Right hindlimb (tissue), 1 donor: ENCODE results near the gene PGM2L1.
A peak's percentile ranks its signal among the peaks of the same experiment; 100 is the strongest.
"Not testable (repeated sequence)": the region's sequence is repeated elsewhere in the genome, so short reads cannot be mapped to it uniquely, and the experiment has no call there.

Experiments used
- DNase-seq: peaks from one replicate; pipeline ENCODE4 v3.0.0-alpha.2; 2018

Gene PGM2L1

DNA sequence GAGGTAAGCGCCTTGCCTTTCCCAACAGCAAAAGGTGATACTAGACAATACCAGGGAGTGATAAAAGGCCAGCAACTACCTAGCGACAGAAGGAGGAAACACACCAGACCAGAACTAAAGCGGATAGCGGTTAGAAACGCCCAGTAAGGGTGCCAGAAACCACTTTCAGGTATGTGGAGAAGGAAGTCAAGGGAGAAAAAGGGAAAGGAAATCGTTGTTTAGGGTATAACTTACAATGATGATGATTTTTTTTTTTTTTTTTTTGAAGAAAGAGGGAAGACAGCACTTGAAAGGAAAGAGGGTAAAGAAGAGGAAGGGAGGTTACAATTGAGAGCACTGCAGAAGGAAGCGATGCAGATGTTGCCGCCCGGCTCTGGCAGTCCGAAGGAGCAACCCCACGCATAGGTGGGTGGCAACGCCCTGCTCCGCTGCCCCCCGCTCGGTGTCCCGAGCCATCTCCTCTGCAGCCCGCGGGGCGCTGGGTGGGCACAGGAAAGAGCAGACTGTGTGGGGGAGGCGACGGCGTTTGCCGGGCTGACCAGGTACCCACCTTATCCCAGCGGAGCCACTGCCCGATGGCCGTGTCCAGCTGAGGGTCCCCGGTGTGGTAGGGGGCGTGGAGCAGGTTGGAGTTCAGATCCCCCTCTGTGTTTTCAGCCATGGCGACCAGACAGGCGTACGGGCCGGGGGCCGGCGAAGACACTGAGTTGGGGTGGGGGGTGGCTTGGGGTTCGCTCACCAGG lies 561 bp downstream of the PGM2L1 start:
- DNase-seq, result peak; percentile 18

DNA sequence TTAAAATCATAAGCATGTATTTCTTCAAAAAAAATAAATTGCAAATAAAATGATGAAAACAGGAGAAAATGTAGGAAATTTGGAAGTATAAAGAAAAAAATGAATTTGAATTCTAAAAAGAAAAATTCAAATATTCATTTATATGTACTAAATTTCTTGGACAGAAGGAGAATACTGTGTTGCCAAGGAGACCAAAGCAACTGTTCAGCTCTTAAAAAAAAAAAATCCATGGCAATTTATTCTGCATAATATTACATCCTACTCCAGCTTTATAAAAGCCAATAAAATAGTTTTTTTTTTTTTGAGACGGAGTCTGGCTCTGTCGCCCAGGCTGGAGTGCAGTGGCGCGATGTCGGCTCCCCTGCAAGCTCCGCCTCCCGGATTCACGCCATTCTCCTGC lies 6.0 kb downstream of the PGM2L1 start:
- no peak for DNase-seq

DNA sequence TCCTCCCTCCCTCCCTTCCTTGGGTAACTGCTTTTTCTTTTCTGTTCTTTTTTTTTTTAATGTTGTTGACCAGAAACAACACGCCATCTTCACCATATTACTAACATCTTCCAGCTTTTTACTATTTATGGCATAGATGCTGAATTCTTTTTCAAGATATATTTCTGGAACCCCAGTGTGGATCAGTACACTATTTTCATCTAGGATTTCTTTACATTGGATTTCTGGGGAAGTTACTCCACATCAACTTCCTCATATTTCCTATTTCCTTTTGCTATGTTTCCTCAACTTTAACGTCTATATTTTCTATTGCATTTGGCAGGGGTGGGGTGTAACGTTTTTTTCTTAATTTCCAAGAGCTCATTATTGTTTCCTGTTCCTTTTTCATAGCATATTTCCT lies 7.0 kb downstream of the PGM2L1 start:
- DNase-seq, result no peak

DNA sequence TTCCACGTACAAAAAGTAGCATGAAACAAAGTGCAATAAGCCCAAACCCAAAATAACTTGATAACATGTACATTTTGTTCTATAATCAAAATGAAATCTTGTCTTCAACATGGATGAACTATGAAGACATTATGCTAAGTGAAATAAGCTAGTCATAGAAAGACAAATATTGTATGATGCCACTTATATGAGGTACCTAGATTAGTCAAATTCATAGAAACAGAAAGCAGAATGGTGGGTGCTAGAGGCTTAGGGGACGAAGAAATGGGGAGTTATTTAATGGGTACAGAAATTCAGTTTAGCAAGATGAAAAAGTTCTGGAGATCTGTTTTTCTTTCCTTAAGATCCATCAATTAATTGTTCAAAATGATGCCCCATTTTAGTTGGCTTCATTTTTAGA lies 7.5 kb downstream of the PGM2L1 start:
- no peak for DNase-seq

DNA sequence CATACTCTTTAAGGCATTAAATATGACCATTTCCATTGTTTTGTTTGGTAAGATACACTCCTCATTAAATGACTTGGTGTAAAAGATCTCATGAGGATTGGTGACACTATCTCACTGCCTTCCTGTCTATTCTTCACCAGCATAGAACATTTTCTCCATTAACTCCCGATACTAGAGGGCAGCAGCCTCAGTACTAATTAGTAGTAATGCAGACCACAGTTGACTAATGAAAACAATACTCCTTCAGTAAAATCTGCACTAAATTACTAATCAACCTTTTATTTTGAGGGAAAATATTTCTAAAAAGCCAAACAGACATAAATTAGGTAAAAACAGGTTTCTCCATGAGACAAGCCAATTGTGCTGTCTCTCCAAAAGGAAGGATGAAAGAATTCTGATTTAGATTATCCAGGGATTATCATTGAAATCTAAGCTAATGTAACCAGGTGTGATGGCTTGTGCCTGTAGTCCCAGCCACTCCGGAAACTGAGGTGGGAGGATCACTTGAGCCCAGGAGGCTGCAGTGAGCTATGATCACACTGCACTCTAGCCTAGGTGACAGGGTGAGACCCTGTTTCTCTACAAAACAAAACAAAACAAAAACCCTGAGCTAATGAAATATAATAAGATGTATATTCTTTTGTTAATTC lies 9.4 kb downstream of the PGM2L1 start:
- DNase-seq, result peak; percentile 37

DNA sequence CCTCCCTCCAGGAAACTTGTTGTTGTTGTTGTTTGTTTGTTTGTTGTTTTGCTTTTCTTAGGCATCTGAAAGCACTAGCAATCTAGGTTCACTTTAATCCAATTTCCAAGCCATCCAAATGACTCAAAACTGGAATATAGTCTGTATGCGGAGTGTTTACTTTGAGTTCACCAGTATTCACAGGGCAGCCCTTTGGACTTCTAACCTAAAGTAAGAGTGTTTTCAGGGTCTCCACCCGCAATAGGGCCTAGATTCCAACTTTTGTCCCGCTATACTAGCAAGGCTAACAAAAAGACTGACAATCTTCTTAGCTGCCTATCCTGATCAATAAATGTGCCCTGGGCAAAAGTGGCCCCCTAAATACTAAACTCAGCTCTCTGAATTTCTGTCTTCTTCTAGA lies 13.6 kb downstream of the PGM2L1 start:
- DNase-seq, result no peak

DNA sequence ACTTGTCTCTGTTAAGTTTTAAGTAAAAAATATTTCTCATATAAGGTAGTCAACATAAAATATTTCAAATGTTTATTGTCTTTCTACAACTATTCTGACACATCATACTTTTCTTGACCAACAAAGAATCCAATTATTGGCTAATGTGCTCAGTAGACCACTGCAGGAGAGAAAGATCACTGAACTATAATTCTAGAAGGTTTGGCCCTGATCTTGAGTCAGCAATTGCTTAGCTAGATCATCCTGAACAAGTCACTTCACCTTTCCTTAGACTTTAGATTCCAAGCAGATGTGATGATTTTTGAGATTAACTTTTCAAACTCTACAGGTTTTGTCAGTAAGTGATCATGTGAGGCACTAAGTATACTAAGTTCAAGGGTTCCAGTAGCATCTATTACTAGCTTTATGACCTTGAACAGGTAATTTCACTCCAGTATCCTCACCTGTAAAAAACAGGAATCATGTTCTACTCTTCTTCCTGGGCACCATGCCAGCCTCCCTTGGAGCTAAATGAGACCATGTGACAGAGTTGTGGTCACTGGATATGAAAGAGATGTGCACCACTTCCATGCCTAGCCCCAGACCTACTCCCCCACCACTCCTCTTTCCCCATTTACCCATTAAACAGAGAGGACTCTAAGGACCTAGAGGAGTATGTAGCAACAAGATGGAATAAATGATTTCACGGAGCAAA lies 17.3 kb downstream of the PGM2L1 start:
- no peak for DNase-seq

DNA sequence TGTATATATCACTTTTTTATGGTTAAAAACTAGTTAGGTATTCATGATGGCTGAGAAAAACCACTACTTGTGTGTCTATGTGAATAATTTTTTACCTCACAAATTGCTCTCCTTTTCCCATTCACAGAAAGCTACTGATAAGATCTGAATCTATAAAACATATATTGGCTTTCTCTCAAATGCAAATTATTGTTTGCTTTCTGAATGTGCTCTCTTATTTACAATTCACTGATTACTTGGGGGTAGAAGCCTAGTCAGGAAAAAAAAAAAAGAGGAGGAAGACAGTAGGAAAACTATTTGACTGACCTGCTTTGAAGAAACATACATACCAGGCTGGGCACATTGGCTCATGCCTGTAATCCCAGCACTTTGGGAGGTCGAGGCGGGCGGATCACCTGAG lies 20.5 kb downstream of the PGM2L1 start:
- no peak for DNase-seq

DNA sequence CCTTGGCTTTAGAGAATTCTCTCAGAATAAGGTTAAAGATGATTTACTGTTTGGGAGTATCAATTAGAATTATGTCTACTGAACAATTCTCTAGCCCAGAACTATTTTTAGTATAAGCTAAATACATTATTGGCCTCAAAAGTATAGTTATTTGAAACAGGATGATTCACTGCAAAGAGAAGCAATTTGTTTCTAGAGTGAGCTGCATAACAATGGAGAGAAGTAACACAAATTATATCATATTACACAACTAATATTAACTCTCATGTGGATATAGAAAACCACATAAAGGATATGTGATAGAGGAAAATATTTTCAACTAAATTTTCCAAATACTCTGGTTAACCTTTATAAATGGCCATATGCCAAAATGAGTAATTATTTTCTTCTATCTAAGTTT lies 24.9 kb downstream of the PGM2L1 start:
- DNase-seq, result no peak

DNA sequence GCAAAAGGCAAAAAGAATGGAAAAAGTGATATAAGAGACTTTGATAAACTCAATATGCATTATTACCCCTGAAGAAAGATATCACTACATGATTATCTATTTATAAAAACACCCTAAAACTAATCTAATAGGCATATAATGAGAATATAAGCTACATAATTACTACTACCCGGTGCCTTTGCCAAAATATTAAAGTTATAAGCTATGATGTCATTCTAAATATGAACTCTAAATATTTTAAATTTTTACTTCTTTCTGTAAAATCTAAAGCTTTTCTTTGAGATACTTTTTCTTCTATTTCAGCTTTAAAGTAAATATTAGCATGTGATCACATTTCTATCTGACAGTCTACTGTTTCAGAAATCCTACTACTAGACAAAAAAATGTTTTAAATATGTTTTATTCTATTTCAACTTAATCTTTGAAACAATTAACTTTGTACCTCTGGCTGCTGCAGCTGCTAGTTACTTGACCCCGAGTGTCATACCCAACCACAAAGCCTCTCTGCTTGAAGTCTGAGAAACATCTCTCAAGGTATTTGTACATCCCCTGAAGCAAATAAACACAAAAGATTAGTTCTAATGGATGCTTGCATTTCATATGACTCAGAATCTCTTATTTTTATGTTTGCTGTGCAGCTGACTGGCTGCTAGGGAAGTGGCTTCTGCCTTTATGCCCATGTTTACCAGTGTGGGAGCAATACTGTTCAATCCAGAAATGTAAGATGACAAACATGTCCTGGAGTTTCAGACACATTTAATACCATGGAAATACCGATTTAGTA lies 26.8 kb downstream of the PGM2L1 start:
- no peak for DNase-seq

DNA sequence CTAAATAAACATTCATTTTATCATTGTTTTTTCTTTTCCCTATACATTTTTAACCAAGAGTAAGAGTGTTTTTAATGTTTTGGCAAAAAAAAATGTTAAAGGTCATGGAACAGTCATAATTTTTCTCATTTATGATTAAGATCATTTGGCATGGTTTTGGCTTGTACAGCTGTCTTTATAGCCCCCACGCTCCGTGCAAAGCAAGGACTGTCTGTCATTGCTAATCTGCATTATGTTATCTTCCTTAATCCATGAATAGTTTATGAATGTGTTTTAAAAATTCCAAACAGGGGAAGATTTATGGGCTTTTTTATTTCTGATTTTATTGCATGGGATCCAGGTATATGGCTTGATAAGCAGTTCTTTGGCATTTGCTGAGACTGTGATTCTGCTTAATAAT lies 28.1 kb downstream of the PGM2L1 start:
- DNase-seq, result no peak

DNA sequence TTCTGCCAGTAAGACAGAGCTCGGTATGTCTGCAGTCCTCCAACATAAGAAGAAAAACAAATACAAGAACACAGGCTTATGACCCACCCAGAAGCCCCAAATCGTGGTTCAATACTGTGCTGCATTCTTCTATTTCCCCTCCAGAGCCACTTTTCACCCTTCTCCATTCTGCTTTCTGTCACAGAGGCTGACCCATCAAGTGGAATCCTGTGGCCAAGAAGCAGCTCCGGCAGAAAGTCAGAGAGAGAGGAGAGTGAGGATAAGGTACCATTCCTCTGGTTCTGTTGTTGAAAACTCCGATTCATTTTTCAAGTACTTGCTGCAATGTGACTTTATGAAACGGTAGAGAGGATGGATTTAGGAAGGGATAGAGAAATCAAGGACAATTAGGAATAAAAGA lies 30.4 kb downstream of the PGM2L1 start:
- no peak for DNase-seq

DNA sequence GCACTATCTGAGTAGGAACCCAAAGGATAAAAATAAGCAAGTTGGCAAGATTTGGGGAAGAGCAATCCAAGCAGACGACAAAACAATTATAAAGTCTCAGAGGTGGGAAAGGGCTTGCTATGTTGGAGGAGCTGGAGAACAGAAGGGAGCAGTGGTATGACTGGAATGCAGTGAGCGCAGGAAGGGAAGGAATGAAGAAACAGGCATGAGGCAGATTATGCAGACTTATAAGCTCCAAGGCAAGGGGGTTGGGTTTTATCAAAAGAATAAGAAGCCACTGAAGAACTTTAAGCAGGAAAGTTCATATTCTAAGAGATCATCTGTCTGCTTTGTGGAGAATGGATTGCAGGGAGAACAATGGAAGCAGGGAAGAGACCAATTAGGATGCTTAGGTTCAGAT lies 31.7 kb downstream of the PGM2L1 start:
- DNase-seq, result no peak

DNA sequence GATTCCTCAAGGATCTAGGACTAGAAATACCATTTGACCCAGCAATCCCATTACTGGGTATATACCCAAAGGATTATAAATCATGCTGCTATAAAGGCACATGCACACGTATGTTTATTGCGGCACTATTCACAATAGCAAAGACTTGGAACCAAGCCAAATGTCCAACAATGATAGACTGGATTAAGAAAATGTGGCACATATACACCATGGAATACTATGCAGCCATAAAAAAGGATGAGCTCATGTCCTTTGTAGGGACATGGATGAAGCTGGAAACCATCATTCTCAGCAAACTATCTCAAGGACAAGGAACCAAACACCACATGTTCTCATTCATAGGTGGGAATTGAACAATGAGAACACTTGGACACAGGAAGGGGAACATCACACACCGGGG lies 32.4 kb downstream of the PGM2L1 start:
- DNase-seq, result not testable (repeated sequence)

DNA sequence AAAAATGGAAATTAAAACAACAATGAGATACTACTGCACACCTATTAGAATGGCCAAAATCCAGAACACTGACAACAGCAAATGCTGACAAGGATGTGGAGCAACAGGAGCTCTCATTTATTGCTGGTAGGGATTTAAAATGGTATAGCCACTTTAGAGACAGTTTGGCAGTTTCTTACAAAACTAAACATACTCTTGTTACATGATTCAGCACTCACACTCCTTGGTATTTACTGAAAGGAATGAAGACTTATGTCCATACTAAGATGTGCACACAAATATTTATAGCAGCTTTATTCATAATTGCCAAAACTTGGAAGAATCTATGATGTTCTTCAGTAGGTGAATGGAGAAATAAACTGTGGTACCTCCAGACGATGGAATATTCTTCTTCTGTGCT lies 40.8 kb downstream of the PGM2L1 start:
- DNase-seq, result no peak

DNA sequence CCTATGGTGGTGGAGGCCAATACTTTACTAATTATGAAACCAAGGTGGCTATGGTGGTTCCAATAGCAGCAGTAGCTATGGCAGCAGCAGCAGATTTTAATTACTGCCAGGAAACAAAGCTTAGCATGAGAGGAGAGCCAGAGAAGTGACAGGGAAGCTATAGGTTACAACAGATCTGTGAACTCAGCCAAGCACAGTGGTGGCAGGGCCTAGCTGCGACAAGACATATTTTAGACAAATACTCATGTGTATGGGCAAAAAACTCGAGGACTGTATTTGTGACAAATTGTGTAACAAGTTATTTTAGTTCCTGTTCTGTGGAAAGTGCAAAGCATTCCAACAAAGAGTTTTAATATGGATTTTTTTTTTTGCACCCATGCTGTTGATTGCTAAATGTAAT lies 42.6 kb downstream of the PGM2L1 start:
- no peak for DNase-seq

DNA sequence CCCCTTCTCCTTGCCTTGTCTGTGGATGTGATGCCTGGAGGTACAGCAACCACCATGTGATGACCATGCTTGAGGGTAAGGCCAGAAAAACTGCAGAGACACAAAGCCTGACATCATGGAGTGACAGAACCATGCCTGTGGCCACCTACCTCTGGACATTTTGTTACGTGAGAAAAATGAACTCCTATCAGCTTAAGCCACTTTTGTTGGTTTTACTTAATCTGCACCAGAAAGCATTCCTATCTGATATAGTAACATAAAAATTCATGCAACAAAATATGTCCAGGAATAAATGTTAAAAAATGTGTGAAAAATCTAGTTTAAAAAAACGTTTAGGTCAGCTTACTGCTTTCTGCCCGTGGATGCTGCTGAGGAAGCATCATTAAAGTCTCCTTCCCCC lies 44.2 kb downstream of the PGM2L1 start:
- no peak for DNase-seq

DNA sequence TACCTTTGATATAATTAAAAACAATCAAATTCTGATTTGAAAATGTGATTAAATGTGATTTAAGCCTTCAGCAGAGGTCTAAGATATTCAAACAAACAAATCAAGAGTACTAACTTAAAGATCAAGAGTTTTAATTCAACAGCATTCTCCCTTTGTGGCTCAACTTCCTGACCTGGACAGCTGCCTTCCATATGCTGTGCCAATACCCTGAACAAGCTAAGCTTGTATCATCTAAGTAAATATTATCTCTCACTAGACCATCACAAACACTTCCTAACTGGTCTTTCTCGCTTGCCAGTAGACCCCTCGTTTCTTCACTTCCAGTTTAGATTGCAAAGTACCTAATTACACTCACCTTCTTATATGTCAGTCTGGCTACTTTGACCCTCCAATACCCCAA lies 50.9 kb downstream of the PGM2L1 start:
- DNase-seq, result no peak

DNA sequence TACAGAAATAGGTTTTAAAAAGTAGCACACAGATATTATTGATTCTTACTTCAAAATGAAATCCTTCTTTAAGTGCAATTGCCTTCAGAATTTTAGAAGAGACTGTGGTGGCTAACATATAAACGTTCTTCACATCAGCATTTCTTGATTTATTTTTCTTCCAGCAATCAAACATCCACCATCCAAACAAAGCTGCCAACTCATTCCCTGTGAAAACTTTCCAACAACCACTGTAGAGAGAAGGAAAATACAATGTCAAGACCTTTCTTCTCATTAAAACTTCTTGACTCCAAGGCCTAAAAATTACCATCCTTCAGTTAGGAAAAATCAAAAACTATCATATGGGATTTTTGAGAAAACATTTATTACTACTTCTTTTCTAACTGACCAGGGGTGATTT lies 52.8 kb downstream of the PGM2L1 start:
- no peak for DNase-seq

DNA sequence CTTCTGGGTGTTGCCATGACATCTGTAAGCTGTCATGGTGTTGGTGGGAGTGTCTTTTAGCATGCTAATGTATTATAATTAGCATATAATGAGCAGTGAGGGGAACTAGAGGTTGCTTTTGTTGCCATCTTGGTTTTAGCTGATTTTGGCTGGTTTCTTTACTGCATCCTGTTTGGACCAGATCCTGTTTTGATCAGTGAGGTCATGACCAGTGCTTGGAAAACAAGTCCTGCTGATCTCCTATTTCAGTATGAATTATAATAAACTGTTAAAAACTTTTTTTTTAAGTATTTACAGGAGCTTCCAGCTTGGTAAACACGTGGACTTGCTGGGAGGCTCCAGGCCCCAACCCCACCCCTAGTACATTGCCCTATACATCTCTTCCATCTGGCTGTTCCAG lies 56.3 kb downstream of the PGM2L1 start:
- DNase-seq, result no peak

DNA sequence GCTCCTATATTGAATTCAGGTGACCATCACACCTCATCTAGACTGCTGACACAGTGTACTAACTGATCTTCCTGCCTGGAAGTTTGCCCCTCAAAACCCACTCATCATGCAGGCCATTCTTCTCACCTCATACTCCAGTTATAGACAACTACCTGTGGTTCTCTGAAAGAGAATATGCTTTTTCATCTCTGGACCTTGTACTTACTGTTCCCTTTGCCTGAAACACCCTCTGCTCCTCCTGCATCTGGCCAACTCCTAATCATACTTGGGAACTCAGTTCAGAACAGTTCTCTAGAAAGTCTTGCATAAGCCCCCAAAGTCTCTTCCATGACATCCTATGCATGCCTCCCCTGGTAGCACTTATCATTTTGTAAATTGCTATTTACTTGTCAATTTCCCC lies 58.6 kb downstream of the PGM2L1 start:
- DNase-seq, result no peak

DNA sequence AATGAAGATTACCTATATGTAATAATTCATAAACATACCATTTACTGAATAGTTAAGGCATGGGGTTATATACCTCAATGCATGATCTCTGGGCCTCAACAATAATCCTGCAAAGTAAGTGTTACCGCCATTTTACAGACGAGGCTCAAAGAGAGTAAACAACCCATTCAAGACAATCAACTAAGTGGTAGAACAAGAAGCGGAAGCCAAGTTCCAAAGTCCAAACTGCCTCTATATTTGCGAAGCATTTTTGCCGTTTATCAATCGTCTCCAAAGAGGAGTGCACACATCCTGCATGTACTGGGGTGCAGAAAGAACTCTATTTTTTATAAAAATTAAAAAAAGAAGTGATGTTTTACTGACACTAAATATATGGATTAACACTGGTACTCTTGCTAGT lies 59.3 kb downstream of the PGM2L1 start:
- no peak for DNase-seq

DNA sequence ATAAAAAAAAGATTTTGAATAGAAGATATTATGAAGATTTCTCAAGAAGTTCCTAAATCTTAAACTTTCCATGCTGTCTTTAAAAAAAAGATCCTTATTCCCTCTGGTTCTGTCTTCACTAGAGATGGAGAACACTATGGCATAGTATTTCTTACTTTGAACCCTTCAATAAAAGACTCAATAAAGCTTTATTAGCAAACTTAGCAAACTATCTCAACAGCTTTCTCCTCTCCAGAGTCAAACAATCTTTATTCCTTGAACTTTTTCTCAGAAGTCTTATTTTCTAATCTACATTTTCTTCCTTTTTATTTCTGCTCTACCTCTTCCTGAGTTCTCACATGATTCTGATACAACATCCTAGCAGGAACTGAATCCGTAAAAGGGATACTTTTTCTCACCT lies 65.0 kb downstream of the PGM2L1 start:
- no peak for DNase-seq

DNA sequence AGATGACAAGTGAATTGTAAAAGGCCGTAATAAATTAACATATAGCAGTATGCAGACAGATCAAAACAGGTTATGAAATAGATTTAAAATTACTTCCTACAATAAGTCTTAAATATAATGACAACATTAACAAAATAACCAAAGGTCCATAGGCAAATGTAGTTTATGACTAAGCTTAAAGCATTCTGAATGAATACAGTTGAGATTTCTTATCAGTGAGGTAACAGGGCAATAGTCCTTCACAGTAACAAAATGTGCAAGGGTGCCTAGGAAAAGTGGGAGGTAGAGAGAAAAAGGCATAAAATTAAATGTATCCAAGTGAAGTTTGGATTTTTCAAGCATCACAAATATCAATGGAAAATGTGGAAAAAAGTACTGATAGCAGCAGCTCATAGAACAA lies 65.9 kb downstream of the PGM2L1 start:
- DNase-seq, result no peak
